Stomach (tissue), 9 donors: ENCODE data around the gene EHD4. TPM values are rescaled to one million over a fixed set of nuclear protein-coding genes. Genes with fewer than 3 reads are reported as not detected.
A peak's percentile ranks its signal among the peaks of the same experiment; 100 is the strongest.

Experiments used
- DNase-seq, 2 donors: peaks; one replicate each; pipeline versions ENCODE4 v3.0.0 to v3.0.0-alpha.2; 2013 to 2019
- H3K27ac ChIP-seq, 5 donors: fragments of 200-600 bp in 4 of 5; sonication (generic) in 4 of 5; one replicate each; pipeline ENCODE4 v1.5.1; 2013 to 2019; ENCODE audit warnings: mild to moderate bottlenecking in 1 of 5, moderate library complexity in 1 of 5
- H3K27me3 ChIP-seq, 3 donors: fragments of 200-600 bp; sonication (generic); one replicate each; pipeline ENCODE4 v1.5.1; 2017 to 2019; ENCODE audit warnings: mixed run types in 1 of 3
- H3K36me3 ChIP-seq, 4 donors: fragments of 200-600 bp; sonication (generic); 1 replicate in 3 of 4; 2 replicates in 1 of 4; pipeline ENCODE4 v1.5.1; 2016 to 2019
- H3K4me1 ChIP-seq, 4 donors: fragments of 200-600 bp; sonication (generic); one replicate each; pipeline ENCODE4 v1.5.1; 2016 to 2019
- H3K4me3 ChIP-seq, 4 donors: fragments of 200-600 bp; sonication (generic) in 3 of 4; one replicate each; pipeline ENCODE4 v1.5.1; 2016 to 2019; ENCODE audit warnings: mild to moderate bottlenecking in 1 of 4
- H3K9me3 ChIP-seq, 4 donors: fragments of 200-600 bp; sonication (generic); one replicate each; pipeline ENCODE4 v1.5.1; 2016 to 2019
- EP300 ChIP-seq: sonication (generic); formaldehyde crosslinking; IDR thresholded peaks from one replicate; pipeline ENCODE4 v1.6.1; 2017; ENCODE audit warnings: antibody characterized with exemption
- POLR2A ChIP-seq, 4 donors: fragments of 450-650 bp; IDR thresholded peaks; one replicate each; pipeline ENCODE4 v1.6.1; 2016; ENCODE audit warnings: antibody characterized with exemption in 4 of 4, control low read depth in 2 of 4, mild to moderate bottlenecking in 1 of 4, moderate library complexity in 1 of 4
- POLR2AphosphoS5 ChIP-seq, 3 donors: sonication (generic); formaldehyde crosslinking; IDR thresholded peaks; one replicate each; pipeline ENCODE4 v1.6.1; 2016; ENCODE audit warnings: antibody characterized with exemption in 3 of 3
- WGBS, 5 donors: extraction: QIAGEN DNeasy Blood & Tissue Kit in 3 of 5; methylation state at CpG; one replicate each; pipeline versions ENCODE4 v1.1.5 to v1.1.7; 2013 to 2018; 5-methylcytosine and 5-hydroxymethylcytosine counted together
- intact Hi-C: fragments of 100-400 bp; cut with DNase I; formaldehyde crosslinking; loops from one replicate; pipeline ENCODE4 v1.15.1; 2023; ENCODE audit warnings: low total_unique reads
- polyA plus RNA-seq, 3 donors: library from polyadenylated mRNA; stranded (reverse); fragments of 200-250 nt; gene quantifications; one replicate each; pipeline ENCODE4 v1.2.3, GENCODE V29; 2013
- total RNA-seq, 5 donors: library from RNA; depleted of rRNA; stranded (reverse); fragments of >200 nt; gene quantifications; one replicate each; pipeline versions ENCODE4 v1.1.0 to v1.2.3, GENCODE V29; 2014 to 2016
- TF ChIP-seq, protein P1 (sequence below), 7 experiments: fragments of 450-650 bp in 4 of 7; fragments of 200-600 bp in 3 of 7; sonication (generic) in 3 of 7; IDR thresholded peaks; one replicate each; pipeline ENCODE4 v1.5.1; 2016 to 2019; ENCODE audit warnings: antibody characterized with exemption in 7 of 7, control low read depth in 2 of 7, mild to moderate bottlenecking in 1 of 7
- donor health status: healthy with polysubstance abuse.
- donor health status: Bipolar disorder and iron deficiency.
- donor health status: healthy.

Gene EHD4
- total and polyA plus RNA-seq, 8 donors = 5.8 to 86.4 (median 16.2) TPM

DNA sequence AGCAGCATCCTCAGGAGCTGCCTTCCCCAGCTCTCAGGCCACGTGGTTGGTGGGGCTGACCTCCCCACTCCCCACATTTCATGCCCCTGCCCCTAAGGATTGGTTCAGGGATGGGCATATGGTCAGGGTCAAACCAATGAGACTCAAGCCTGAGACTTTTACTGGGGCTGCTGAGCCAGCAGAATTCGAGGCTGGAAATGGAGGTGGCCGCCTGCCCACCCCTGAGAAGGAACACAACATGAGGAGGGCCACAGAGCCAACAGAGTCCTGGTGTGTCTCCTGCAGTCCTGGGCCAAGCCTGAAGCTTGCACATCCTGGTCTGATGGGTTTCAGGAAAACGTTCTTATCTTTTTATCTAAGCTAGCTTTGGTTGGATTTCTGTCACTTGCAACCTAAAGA, 5.9 kb downstream of the EHD4 start:
- H3K4me1 ChIP-seq = peaks cover 20 to 74% (median 53%) of the 10 kb centered on the region in 4 donors
- intact Hi-C loops = no loop called here

DNA sequence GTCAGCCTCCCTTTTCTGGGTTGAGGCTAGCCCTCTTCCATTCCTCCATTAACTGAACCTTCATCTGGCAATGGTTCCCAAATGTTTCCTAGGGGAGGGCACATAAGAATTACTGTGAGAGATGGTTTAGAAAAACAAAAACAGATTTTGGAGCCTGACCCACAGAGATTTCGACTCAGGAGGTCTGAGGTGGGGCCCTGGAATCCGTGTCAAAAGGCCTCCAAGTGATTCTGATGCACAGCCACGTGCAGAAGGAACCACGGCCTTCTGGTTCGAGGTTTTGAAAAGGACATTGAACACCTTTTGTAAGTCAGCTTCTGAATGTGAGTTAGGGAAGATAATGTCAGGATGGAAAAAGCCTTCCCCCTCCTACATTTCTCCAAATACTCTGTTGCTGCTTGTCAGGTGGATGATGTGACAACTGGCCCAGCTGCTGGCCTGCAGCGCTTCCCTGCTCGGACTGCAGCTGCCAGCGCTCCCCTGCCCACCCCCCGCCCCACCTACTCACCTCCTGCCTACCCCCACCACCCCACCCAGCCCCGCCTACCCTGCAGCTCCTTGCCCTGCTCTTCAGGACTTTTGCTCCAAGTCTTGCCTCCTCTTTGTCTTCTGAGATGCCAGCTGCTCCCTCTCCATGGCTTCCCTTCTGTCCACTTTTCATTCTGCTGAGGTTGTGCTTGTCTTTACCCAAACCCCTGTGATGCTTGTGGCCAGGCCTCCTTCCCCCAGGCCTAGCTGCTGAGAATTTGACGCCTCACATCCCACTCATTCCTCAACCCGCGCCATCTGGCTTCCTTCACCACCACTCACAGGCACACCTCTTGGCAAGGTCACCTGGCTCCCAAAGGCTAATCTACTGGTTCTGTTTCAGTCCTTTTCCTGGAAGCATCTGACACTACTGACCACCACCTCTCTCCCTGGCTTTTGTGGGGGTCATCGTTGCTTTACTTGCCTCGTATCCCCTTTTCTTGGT, 6.6 kb downstream of the EHD4 start:
- WGBS, 5 donors = 73 to 91% (median 80%) methylated on average over 14 to 15 of the region's 15 CpGs
- TF ChIP-seq EP300 (no peak), POLR2AphosphoS5 (IDR thresholded peaks at IDR 0.05) (no peak), POLR2A (IDR thresholded peaks at IDR 0.05) (no peak)
- TF ChIP-seq, protein P1, sequence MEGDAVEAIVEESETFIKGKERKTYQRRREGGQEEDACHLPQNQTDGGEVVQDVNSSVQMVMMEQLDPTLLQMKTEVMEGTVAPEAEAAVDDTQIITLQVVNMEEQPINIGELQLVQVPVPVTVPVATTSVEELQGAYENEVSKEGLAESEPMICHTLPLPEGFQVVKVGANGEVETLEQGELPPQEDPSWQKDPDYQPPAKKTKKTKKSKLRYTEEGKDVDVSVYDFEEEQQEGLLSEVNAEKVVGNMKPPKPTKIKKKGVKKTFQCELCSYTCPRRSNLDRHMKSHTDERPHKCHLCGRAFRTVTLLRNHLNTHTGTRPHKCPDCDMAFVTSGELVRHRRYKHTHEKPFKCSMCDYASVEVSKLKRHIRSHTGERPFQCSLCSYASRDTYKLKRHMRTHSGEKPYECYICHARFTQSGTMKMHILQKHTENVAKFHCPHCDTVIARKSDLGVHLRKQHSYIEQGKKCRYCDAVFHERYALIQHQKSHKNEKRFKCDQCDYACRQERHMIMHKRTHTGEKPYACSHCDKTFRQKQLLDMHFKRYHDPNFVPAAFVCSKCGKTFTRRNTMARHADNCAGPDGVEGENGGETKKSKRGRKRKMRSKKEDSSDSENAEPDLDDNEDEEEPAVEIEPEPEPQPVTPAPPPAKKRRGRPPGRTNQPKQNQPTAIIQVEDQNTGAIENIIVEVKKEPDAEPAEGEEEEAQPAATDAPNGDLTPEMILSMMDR (IDR thresholded peaks at IDR 0.05) = no peak
- H3K36me3 ChIP-seq = no peaks in the 10 kb centered on the region
- H3K9me3 ChIP-seq = no peaks in the 10 kb centered on the region
- H3K27me3 ChIP-seq = no peaks in the 10 kb centered on the region
- intact Hi-C loops = no loop called here
- H3K27ac ChIP-seq = peak overlapping the region in 3 of 5 donors; percentile 69 to 93 (median 71)
- peak in 1 of 2 donors; percentile 23 for DNase-seq
- no peak overlapping the region for H3K4me3 ChIP-seq
- H3K4me1 ChIP-seq = peaks cover 25 to 73% (median 52%) of the 10 kb centered on the region in 4 donors

More for the DNA sequence above, 5.9 kb downstream of the EHD4 start:
- H3K4me3 ChIP-seq = no peak overlapping the region
- TF ChIP-seq, protein P1 (IDR thresholded peaks at IDR 0.05) = no peak
- TF ChIP-seq EP300 (no peak), POLR2A (IDR thresholded peaks at IDR 0.05) (no peak), POLR2AphosphoS5 (IDR thresholded peaks at IDR 0.05) (no peak)
- H3K27me3 ChIP-seq = no peaks in the 10 kb centered on the region
- WGBS, 5 donors = 64 to 75% (median 73%) methylated on average over 4 of the region's 4 CpGs
- H3K9me3 ChIP-seq = no peaks in the 10 kb centered on the region
- no peaks in the 10 kb centered on the region for H3K36me3 ChIP-seq
- DNase-seq = peak in 1 of 2 donors; percentile 11
- H3K27ac ChIP-seq = peak overlapping the region in 4 of 5 donors; percentile 69 to 96 (median 82)

DNA sequence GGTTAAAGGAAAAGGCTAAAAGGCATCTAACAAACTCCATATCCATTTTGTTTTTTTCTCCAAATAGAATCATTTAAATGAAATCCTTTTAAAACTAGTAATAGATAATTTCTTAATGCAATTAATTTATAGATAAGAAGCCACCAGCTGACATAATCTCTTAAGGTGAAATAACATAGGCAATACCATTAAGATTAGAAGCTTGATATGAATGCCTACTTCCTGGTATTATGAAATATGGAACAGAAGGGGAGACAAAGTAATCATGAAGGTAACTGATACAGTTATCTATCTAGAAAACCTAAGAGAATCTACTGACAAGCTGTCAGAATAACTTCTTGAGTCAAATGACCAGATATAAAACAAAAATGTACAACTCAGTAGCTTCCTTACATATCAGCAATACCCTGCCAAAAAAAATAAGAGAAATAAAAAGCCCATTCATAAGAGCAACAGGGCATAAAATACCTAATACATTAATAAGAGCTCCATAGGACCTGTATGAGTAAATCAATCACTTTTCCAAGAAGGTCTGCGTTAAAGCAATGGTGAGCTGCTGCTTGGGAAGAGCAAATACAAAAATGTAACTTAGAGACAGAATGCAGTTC, 10.7 kb downstream of the EHD4 start:
- TF ChIP-seq, protein P1 (IDR thresholded peaks at IDR 0.05) = no peak
- TF ChIP-seq POLR2A (IDR thresholded peaks at IDR 0.05) (no peak), EP300 (no peak), POLR2AphosphoS5 (IDR thresholded peaks at IDR 0.05) (no peak)
- Histone ChIP-seq H3K4me1 (peaks cover 29 to 50% (median 32%) of the 10 kb centered on the region in 4 donors), H3K27me3 (no peaks in the 10 kb centered on the region), H3K36me3 (no peaks in the 10 kb centered on the region), H3K4me3 (no peak overlapping the region), H3K9me3 (no peaks in the 10 kb centered on the region), H3K27ac (peak overlapping the region in 3 of 5 donors; percentile 16 to 57 (median 29))
- 27 to 58% (median 44%) methylated on average over 1 of the region's 1 CpG for WGBS, 5 donors
- intact Hi-C loops = no loop called here
- DNase-seq = no peak

DNA sequence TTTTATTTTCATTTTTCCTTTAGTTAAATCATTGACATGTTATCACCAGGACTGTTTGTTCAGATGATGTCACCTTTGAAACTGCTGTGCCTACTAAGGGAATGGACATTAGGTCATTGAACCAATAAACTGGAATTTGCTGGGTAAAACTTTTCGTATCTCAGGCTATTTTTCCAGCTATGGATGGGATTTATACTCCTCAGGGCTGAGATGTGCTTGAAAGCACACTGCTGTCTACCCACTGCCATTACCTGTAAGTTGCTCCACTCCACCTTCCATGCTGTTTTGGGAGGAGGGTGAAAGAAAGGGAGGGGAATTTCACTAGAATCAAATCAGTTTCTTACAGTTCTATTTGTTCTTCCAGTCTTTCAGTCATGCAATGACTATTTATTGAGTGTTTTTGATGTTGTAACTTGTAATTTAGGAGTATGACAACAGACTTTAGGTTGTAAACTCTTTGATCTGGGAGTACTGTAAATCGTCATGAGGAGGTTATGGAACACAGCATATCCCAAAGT, 11.3 kb downstream of the EHD4 start:
- intact Hi-C loops = no loop called here
- TF ChIP-seq EP300 = no peak
- TF ChIP-seq, protein P1 (IDR thresholded peaks at IDR 0.05) = no peak
- no peak for TF ChIP-seq POLR2A (IDR thresholded peaks at IDR 0.05)
- no peak for TF ChIP-seq POLR2AphosphoS5 (IDR thresholded peaks at IDR 0.05)

More for the DNA sequence above, 11.3 kb downstream of the EHD4 start:
- WGBS, 5 donors = 44 to 58% (median 50%) methylated on average over 2 of the region's 2 CpGs
- Histone ChIP-seq H3K9me3 (no peaks in the 10 kb centered on the region), H3K36me3 (peaks cover 0 to 3% (median 0%) of the 10 kb centered on the region in 4 donors), H3K4me1 (peaks cover 23 to 49% (median 29%) of the 10 kb centered on the region in 4 donors), H3K27ac (peak overlapping the region in 4 of 5 donors; percentile 5 to 57 (median 42)), H3K27me3 (no peaks in the 10 kb centered on the region), H3K4me3 (no peak overlapping the region)
- DNase-seq = no peak
